Left ventricle myocardium inferior (tissue), 1 donor: ENCODE measurements around the gene CBY1. TPM values are rescaled to one million over a fixed set of nuclear protein-coding genes. Genes with fewer than 3 reads are reported as not detected.

Experiments
- DNase-seq: peaks from one replicate; pipeline ENCODE4 v3.0.0-alpha.2; 2020
- H3K27ac ChIP-seq: fragments of 200-600 bp; replicated peaks from 2 replicates; pipeline ENCODE4 v1.8.0; 2021
- H3K27me3 ChIP-seq: fragments of 200-600 bp; 2 replicates; pipeline ENCODE4 v1.8.0; 2021; ENCODE audit warnings: low read depth
- H3K36me3 ChIP-seq: fragments of 200-600 bp; 2 replicates; pipeline ENCODE4 v1.8.0; 2021
- H3K4me1 ChIP-seq: fragments of 200-600 bp; 2 replicates; pipeline ENCODE4 v1.8.0; 2021
- H3K4me3 ChIP-seq: fragments of 200-600 bp; 2 replicates; pipeline ENCODE4 v1.8.0; 2021; ENCODE audit warnings: mild to moderate bottlenecking, moderate library complexity
- H3K9me3 ChIP-seq: fragments of 200-600 bp; replicated peaks from 2 replicates; pipeline ENCODE4 v1.8.0; 2021
- CTCF ChIP-seq: fragments of 200-600 bp; IDR thresholded peaks from 2 replicates; pipeline ENCODE4 v1.8.0; 2021; ENCODE audit warnings: antibody characterized with exemption, mild to moderate bottlenecking, borderline replicate concordance
- intact Hi-C: fragments of 100-400 bp; cut with micrococcal nuclease; formaldehyde crosslinking; loops from one replicate; pipeline ENCODE4 v1.11.0; 2022
- total RNA-seq: library from RNA; stranded (reverse); fragmentation: NEBNext Ultra II Directional; extraction: Animal tissue kit (Norgen Biotek cat#: 25700); gene quantifications from one replicate; pipeline ENCODE4 v1.2.1, GENCODE V29; 2021
- donor health status: DM: no; HTN: yes; CAD: no; lungs with severe emphysema.

Gene CBY1
- total RNA-seq, 1 donor from 2014 or later: 44.4 TPM

- intact Hi-C loops: no loop called here
These were observed 42.7 kb downstream of the CBY1 start for GRCh38 chr22:38699143-38699542.

GRCh38 chr22:38699784-38700183, 43.3 kb downstream of the CBY1 start:
- Histone ChIP-seq H3K4me1 (peaks cover 69% of the 10 kb centered on the region), H3K9me3 (no peaks in the 10 kb centered on the region), H3K27ac (peak overlapping the region; percentile 95), H3K36me3 (no peaks in the 10 kb centered on the region), H3K4me3 (peak overlapping the region; percentile 85), H3K27me3 (no peaks in the 10 kb centered on the region)
- DNase-seq: no peak
- intact Hi-C loops: no loop called here
- TF ChIP-seq CTCF: no peak

More at GRCh38 chr22:38699143-38699542, 42.7 kb downstream of the CBY1 start:
- peaks cover 71% of the 10 kb centered on the region for H3K4me1 ChIP-seq
- H3K9me3 ChIP-seq: no peaks in the 10 kb centered on the region
- H3K36me3 ChIP-seq: peaks cover 6% of the 10 kb centered on the region
- DNase-seq: no peak
- no peak for TF ChIP-seq CTCF
- H3K27ac ChIP-seq: peak overlapping the region; percentile 95
- H3K27me3 ChIP-seq: no peaks in the 10 kb centered on the region
- H3K4me3 ChIP-seq: peak overlapping the region; percentile 85

- no peak for TF ChIP-seq CTCF
These were observed 43.9 kb downstream of the CBY1 start for GRCh38 chr22:38700270-38700788.

DNA sequence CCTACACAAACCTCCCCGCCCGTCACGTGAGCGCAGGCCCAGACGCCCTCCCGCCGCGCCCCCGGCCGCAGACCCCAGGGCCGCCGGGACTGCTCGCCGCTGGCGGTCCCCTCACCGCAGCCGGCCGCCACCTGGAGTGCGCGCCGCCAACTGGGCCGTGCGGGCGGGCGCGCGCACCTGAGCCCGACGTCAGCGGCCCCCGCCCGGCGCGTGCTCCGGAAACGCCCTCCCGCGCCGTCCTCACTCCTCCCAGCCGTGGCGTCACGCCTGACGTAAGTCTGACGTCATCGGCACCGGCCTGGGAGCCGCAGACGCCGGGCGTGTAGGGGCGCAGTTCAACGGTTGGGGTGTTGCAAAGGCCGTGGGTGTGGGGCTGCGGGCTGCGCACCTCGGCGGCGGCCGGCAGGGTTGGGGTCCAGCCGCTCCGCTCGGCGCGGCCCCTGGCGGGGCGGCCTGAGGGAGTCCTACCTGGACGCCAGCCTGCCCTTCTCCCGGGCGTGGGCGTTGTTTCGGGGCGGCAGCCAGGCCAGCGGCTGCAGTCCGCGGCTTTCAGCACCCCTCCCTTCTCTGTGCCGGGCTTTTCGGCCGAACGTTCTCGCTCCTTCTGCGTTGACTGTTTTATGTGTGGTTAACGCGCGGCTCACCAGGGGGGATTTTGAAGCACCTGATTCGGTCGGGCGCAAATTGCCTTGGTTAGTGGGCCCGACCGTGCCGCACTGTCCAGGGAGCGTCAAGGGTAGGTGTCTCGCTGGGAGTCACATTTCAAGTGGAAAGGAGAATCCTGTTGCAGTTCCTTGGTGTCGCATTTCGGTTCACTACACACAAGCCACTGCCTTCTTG, 44.6 kb downstream of the CBY1 start, which contains the start of gene JOSD1:
Gene JOSD1 (minus strand): TSS at position 155 of the 840 bp plus-strand sequence. CDS start 956 bp downstream, outside the sequence.
- H3K9me3 ChIP-seq: no peaks in the 10 kb centered on the region
- H3K27me3 ChIP-seq: no peaks in the 10 kb centered on the region
- H3K27ac ChIP-seq: peak within 1 kb of the TSS; percentile 95
- intact Hi-C loops: no loop called here
- H3K4me1 ChIP-seq: peaks cover 65% of the 10 kb centered on the region
- H3K4me3 ChIP-seq: peak within 1 kb of the TSS; percentile 85
- peak; percentile 96 for DNase-seq
- TF ChIP-seq CTCF: no peak
- H3K36me3 ChIP-seq: no peaks in the 10 kb centered on the region

More at GRCh38 chr22:38700270-38700788, 43.9 kb downstream of the CBY1 start:
- no peaks in the 10 kb centered on the region for H3K36me3 ChIP-seq
- peaks cover 68% of the 10 kb centered on the region for H3K4me1 ChIP-seq
- peak overlapping the region; percentile 95 for H3K27ac ChIP-seq
- intact Hi-C loops: no loop called here
- peak; percentile 74 for DNase-seq
- no peaks in the 10 kb centered on the region for H3K9me3 ChIP-seq
- no peaks in the 10 kb centered on the region for H3K27me3 ChIP-seq
- peak overlapping the region; percentile 85 for H3K4me3 ChIP-seq

- intact Hi-C loops: no loop called here
These were observed 48.3 kb downstream of the CBY1 start for GRCh38 chr22:38704654-38705234.

More at GRCh38 chr22:38704654-38705234, 48.3 kb downstream of the CBY1 start:
- Histone ChIP-seq H3K27ac (peak overlapping the region; percentile 81), H3K27me3 (no peaks in the 10 kb centered on the region), H3K4me3 (peak overlapping the region; percentile 59), H3K4me1 (peaks cover 65% of the 10 kb centered on the region), H3K9me3 (no peaks in the 10 kb centered on the region), H3K36me3 (peaks cover 1% of the 10 kb centered on the region)
- no peak for DNase-seq
- no peak for TF ChIP-seq CTCF
